HepG2 (cell line): ENCODE measurements around the gene PCSK6. TPM values are rescaled to one million over a fixed set of nuclear protein-coding genes. Genes with fewer than 3 reads are reported as not detected.

Source experiments
- ATAC-seq: fragments of 200-7000 bp; cut with Tn5 transposase; 3 replicates; pipeline ENCODE4 v1.9.1; 2020; ENCODE audit warnings: mild to moderate bottlenecking, moderate library complexity
- BruUV-seq: library from RNA; stranded (reverse); fragments of 400-500 nt; replicated peaks from 2 replicates; lab custom pipeline; 2021; lab: Mats Ljungman, UMichigan
- CTCF ChIA-PET: fragments of 300-600 bp; formaldehyde crosslinking; extraction: SDS; loops from one replicate; lab custom pipeline; 2021; ENCODE audit warnings: low total read pairs, inconsistent platforms, low intra/inter-chr PET ratio; lab: Yijun Ruan, JAX
- POLR2A ChIA-PET: fragments of 350-600 bp; sonication (Branson Sonifier 250); formaldehyde crosslinking; loops from one replicate; lab custom pipeline; 2020; ENCODE audit warnings: antibody characterized with exemption, inconsistent platforms; lab: Yijun Ruan, JAX
- DNase-seq: peaks from one replicate; pipeline ENCODE4 v3.0.0-alpha.2; 2015; ENCODE audit warnings: low spot score
- FAIRE-seq: peaks from 3 replicates; lab custom pipeline; 2011; peaks lifted over from hg19 to GRCh38; lab: Jason Lieb, UNC
- H2AFZ ChIP-seq: one replicate; pipeline ENCODE4 v1.6.1; 2011; ENCODE audit warnings: low read length, inconsistent platforms
- H3K27ac ChIP-seq: fragments of 300-600 bp; 3 replicates; pipeline ENCODE4 v1.8.0; 2011; ENCODE audit warnings: mixed run types, mild to moderate bottlenecking, mixed read lengths, low read length, inconsistent platforms; ENCODE audit not compliant: insufficient read depth; ENCODE audit errors: extremely low read length
- H3K27me3 ChIP-seq, 2 experiments: fragments of 200-600 bp in 1 of 2; 2 replicates in 1 of 2; 3 replicates in 1 of 2; pipeline versions ENCODE4 v1.6.0 to v1.8.0; 2011; ENCODE audit warnings: low read length in 2 of 2, mild to moderate bottlenecking in 2 of 2, moderate library complexity in 2 of 2, inconsistent platforms in 1 of 2; ENCODE audit not compliant: insufficient read depth in 2 of 2, control insufficient read depth in 1 of 2
- H3K36me3 ChIP-seq, 2 experiments: fragments of 200-600 bp in 1 of 2; replicated peaks in 1 of 2; 2 replicates in 1 of 2; 3 replicates in 1 of 2; pipeline versions ENCODE4 v1.5.1 to v1.8.0; 2011; ENCODE audit warnings: low read length in 2 of 2, inconsistent platforms in 1 of 2; ENCODE audit not compliant: insufficient read depth in 2 of 2, control insufficient read depth in 1 of 2
- H3K4me1 ChIP-seq: 2 replicates; pipeline ENCODE4 v1.5.1; 2012; ENCODE audit warnings: low read length, inconsistent platforms; ENCODE audit not compliant: insufficient read depth
- H3K4me2 ChIP-seq: 2 replicates; pipeline ENCODE4 v1.6.0; 2011; ENCODE audit warnings: low read depth, low read length, inconsistent platforms
- H3K4me3 ChIP-seq, 3 experiments: fragments of 200-600 bp in 1 of 3; sonication (generic), shearing (Covaris generic) in 1 of 3; replicated peaks in 1 of 3; 2 replicates each; pipeline ENCODE4 v1.5.1; 2011 to 2016; ENCODE audit warnings: low read length in 3 of 3, inconsistent platforms in 2 of 3, low read depth in 2 of 3, mild to moderate bottlenecking in 2 of 3, control low read depth in 1 of 3, mixed read lengths in 1 of 3; ENCODE audit not compliant: insufficient read depth in 1 of 3
- H3K79me2 ChIP-seq: one replicate; pipeline ENCODE4 v1.6.1; 2011; ENCODE audit warnings: low read length, inconsistent platforms; ENCODE audit not compliant: insufficient read depth
- H3K9ac ChIP-seq: 2 replicates; pipeline ENCODE4 v1.6.0; 2011; ENCODE audit warnings: mild to moderate bottlenecking, low read depth, low read length, inconsistent platforms; ENCODE audit not compliant: insufficient read depth
- H3K9me3 ChIP-seq: 2 replicates; pipeline ENCODE4 v1.5.1; 2012; ENCODE audit warnings: mild to moderate bottlenecking, low read length
- H4K20me1 ChIP-seq: 2 replicates; pipeline ENCODE4 v1.6.0; 2011; ENCODE audit warnings: inconsistent platforms, mild to moderate bottlenecking, low read length, moderate library complexity; ENCODE audit not compliant: insufficient read depth
- AHDC1 ChIP-seq: sonication (generic); formaldehyde crosslinking; IDR thresholded peaks from 2 replicates; pipeline ENCODE4 v1.5.1; 2020; ENCODE audit warnings: mild to moderate bottlenecking, missing genetic modification reagents, borderline replicate concordance
- CREBL2 ChIP-seq: sonication (generic); formaldehyde crosslinking; IDR thresholded peaks from 2 replicates; pipeline ENCODE4 v1.8.1; 2023; ENCODE audit warnings: missing genetic modification reagents, mild to moderate bottlenecking, borderline replicate concordance
- FOSL1 ChIP-seq: sonication (generic); formaldehyde crosslinking; IDR thresholded peaks from 2 replicates; pipeline ENCODE4 v1.9.0; 2021; ENCODE audit warnings: missing genetic modification reagents, borderline replicate concordance
- FOXK1 ChIP-seq: sonication (generic); formaldehyde crosslinking; IDR thresholded peaks from 2 replicates; pipeline ENCODE4 v1.4.0; 2020; ENCODE audit warnings: low read depth, missing genetic modification reagents, borderline replicate concordance
- FOXP4 ChIP-seq: sonication (generic); formaldehyde crosslinking; IDR thresholded peaks from 2 replicates; pipeline ENCODE4 v1.4.0; 2020; ENCODE audit warnings: missing genetic modification reagents
- HBP1 ChIP-seq: IDR thresholded peaks from 2 replicates; pipeline ENCODE4 v1.6.1; 2016; ENCODE audit warnings: low read depth, control low read depth
- JUN ChIP-seq: sonication (generic); formaldehyde crosslinking; IDR thresholded peaks from 2 replicates; pipeline ENCODE4 v1.4.0; 2020; ENCODE audit warnings: mild to moderate bottlenecking, missing genetic modification reagents
- KDM3A ChIP-seq: IDR thresholded peaks from 2 replicates; pipeline ENCODE4 v1.6.1; 2018; ENCODE audit warnings: low read depth, missing compliant biosample characterization
- MBD4 ChIP-seq: IDR thresholded peaks from 2 replicates; pipeline ENCODE4 v1.6.1; 2012; ENCODE audit warnings: low read length, inconsistent platforms, borderline replicate concordance
- ZBTB43 ChIP-seq: sonication (generic); formaldehyde crosslinking; conservative IDR thresholded peaks from 2 replicates; pipeline ENCODE4 v1.4.0; 2020; ENCODE audit warnings: missing genetic modification reagents
- ZNF740 ChIP-seq: sonication (generic); formaldehyde crosslinking; IDR thresholded peaks from 2 replicates; pipeline ENCODE4 v1.4.0; 2020; ENCODE audit warnings: missing genetic modification reagents
- ZNF768 ChIP-seq: sonication (generic); formaldehyde crosslinking; IDR thresholded peaks from 2 replicates; pipeline ENCODE4 v1.4.0; 2020; ENCODE audit warnings: missing genetic modification reagents
- WGBS: methylation state at CpG from one replicate; pipeline ENCODE4 v1.1.6; 2017; ENCODE audit warnings: low lambda C conversion rate; 5-methylcytosine and 5-hydroxymethylcytosine counted together
- in situ Hi-C: cut with HindIII; loops from 2 replicates; pipeline ENCODE4 v1.10.0; 2017; ENCODE audit warnings: low pct_unique_long_range_greater_than_20kb; ENCODE audit not compliant: extremely low pct_ligation_motif_present
- intact Hi-C: fragments of 100-400 bp; cut with micrococcal nuclease; formaldehyde crosslinking; loops from one replicate; pipeline ENCODE4 v1.10.0; 2022; ENCODE audit not compliant: unreplicated experiment
- polyA plus RNA-seq, 8 experiments: library from polyadenylated mRNA; depleted of rRNA in 3 of 8; stranded (reverse) in 7 of 8; unstranded in 1 of 8; fragments of >200 nt; fragmentation: Illumina TruSeq in 4 of 8; extraction: Trizol in 4 of 8; gene quantifications; 2 replicates each; pipeline versions ENCODE4 v1.2.1 to v1.2.3, GENCODE V29; 2011 to 2016; ENCODE audit warnings: low read depth in 4 of 8, missing spikeins in 1 of 8, mixed read lengths in 1 of 8; ENCODE audit not compliant: insufficient read depth in 1 of 8
- total RNA-seq, 5 experiments: library from RNA; depleted of rRNA; stranded (reverse); fragments of >200 nt; fragmentation: Illumina TruSeq; extraction: Trizol; gene quantifications; 2 replicates each; pipeline ENCODE4 v1.2.3, GENCODE V29; 2016; ENCODE audit warnings: low read depth in 1 of 5

Gene PCSK6
- total and polyA plus RNA-seq, 2 of the 13 experiments (the other 11 are each of a cell fraction or from before 2014, with no cell fraction given) = 56.5 to 155 TPM

GRCh38 chr15:101273534-101273933 lies 216.0 kb downstream of the PCSK6 start (continued):
- TF ChIP-seq JUN (CRISPR knock-in tag) = no peak
- TF ChIP-seq FOXP4 (CRISPR knock-in tag) = no peak
- TF ChIP-seq KDM3A (CRISPR knock-in tag) = no peak
- no peak for TF ChIP-seq ZBTB43 (CRISPR knock-in tag)
- no peak for TF ChIP-seq FOSL1

GRCh38 chr15:101272584-101272983 lies 216.9 kb downstream of the PCSK6 start:
- intact Hi-C loops = no loop called here
- H3K27me3 ChIP-seq = no peaks in the 10 kb centered on the region; a peak in 1 of 5 replicates
- no peak overlapping the region for H3K4me3 ChIP-seq
- ATAC-seq = no peak
- no TSS peak for BruUV-seq
- H3K4me1 ChIP-seq = peaks cover 14% of the 10 kb centered on the region
- H2AFZ ChIP-seq = no peak overlapping the region
- in situ Hi-C loops = loop anchor here (25.0 kb wide), 2 partner anchors 360 to 610 kb away; partner anchors contain the start of gene LRRK1
- peaks cover 20% of the 10 kb centered on the region for H3K79me2 ChIP-seq
- H3K9ac ChIP-seq = no peak overlapping the region
- POLR2A ChIA-PET = no interaction called here
- no peak for DNase-seq
- no peak overlapping the region for H3K4me2 ChIP-seq
- no peak for FAIRE-seq
- H3K27ac ChIP-seq = no peak overlapping the region
- H3K36me3 ChIP-seq = peaks cover 14 to 52% of the 10 kb centered on the region in 2 experiments
- H4K20me1 ChIP-seq = no peaks in the 10 kb centered on the region; the same call in 1 of the 2 replicates
- H3K9me3 ChIP-seq = no peaks in the 10 kb centered on the region
- WGBS = 98% methylated on average over 9 of the region's 9 CpGs
- CTCF ChIA-PET = no interaction called here
- no peak for TF ChIP-seq ZNF768 (CRISPR knock-in tag)
- TF ChIP-seq AHDC1 (CRISPR knock-in tag) = no peak
- no peak for TF ChIP-seq CREBL2 (CRISPR knock-in tag)
- TF ChIP-seq FOXK1 (CRISPR knock-in tag) = no peak
- TF ChIP-seq HBP1 (CRISPR knock-in tag) = no peak
- no peak for TF ChIP-seq ZNF740 (CRISPR knock-in tag)
- no peak for TF ChIP-seq MBD4
